Measurements from ENCODE around the gene SLC26A2.

- TF ChIP-seq CTCF (IDR thresholded peaks at IDR 0.05), result no peak
- no peak for TF ChIP-seq POLR2A (IDR thresholded peaks at IDR 0.05)
Observed at GRCh38 chr5:150017226-150018005, 56.9 kb downstream of the SLC26A2 start.

All from transverse colon (tissue), 3 donors.